TTC549 (cell line): Measurements from ENCODE around the gene FAM50B.

ENCODE experiments used
- FAIRE-seq: peaks from 2 replicates; lab custom pipeline; 2012; peaks lifted over from hg19 to GRCh38; lab: Jason Lieb, UNC

FAM50B gene

GRCh38 chr6:3895312-3895653 lies 46.1 kb downstream of the FAM50B start:
- FAIRE-seq: no peak

GRCh38 chr6:3895805-3896204 lies 46.6 kb downstream of the FAM50B start:
- no peak for FAIRE-seq

GRCh38 chr6:3898265-3898994 lies 49.3 kb downstream of the FAM50B start:
- no peak for FAIRE-seq

- no peak for FAIRE-seq
Measured at GRCh38 chr6:3899061-3899460, 49.9 kb downstream of the FAM50B start.

GRCh38 chr6:3899970-3900439 lies 50.8 kb downstream of the FAM50B start:
- no peak for FAIRE-seq
